ENCODE measurements around the gene LCN15.
A peak's percentile ranks its signal among the peaks of the same experiment; 100 is the strongest.
"Not testable (repeated sequence)": the region's sequence is repeated elsewhere in the genome, so short reads cannot be mapped to it uniquely, and the experiment has no call there.

Gene LCN15

DNA sequence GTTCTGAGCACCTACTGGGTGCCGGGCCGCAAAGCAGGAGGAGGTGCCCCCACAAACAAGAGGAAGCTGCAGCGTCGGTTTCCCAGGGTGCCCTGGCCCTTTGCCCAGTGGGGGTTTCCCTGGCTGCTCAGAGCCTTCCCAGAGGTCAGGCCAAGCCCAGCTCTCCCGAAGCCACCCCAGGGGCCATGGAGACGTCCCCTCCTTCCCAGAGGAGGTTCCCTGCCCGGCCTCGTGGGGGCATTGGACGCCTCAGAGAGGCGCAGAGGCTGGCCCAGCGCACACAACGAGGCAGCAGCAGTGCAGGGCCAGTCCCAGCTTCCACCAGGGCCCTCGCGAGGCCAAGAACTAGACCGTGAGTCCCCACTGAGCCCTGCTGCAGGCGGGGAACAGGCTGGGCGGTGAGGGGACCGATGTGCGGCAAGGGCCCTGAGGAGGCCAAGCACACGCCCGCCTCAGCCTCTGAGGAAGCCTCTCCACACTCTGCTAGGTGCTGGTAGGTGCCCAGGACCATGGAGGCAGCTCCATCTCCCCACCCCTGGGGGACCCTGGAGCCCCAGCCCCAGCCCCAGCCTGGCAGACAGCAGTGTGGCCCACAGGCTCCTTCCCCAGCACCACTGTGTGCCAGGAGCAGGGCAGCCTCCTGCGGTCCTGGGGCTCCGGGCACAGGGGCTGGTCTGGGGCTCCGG lies 45.0 kb downstream of the LCN15 start:
- peak; percentile 27 for DNase-seq

DNA sequence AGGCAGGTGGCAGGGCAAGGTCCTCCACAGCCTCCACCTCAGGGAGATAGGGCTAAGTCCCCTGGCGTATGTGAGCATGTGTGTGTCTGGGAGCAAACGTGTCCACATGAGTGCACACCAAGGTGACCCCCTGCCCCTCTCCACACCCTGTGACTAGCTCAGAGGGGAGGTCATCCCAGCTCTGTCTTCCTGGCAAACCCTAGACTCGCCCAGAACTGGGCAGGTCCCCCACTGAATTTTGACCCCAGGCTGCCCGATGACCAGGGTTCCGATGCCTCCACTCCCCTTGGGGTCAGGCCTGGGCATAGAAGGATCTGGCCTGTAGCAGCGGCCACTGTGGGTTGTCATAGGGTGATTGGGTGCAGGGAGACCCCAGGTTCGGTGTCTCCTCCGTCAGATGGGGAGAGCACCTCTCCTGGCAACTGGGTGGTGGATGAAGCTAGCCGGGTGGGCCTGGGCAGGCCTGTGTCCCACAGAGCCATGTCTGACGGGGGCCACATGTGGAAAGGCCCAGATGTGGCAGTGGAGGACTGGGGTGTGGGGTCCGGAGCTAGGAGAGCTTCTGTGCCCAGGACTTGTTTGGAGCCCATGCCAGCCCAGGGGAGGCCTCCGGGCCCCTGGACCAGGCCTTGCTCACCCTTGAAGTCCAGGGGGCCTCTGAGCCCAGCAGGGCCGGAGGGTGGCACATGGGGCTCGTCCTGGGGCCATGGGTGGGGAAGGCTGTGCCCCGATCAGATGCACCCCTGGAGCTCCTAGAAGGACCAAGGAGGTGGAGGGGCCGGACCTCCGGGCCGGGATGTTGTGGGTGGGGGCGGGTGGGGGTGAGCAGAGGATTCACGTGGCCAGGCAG lies 45.7 kb downstream of the LCN15 start:
- no peak for DNase-seq

- no peak for DNase-seq
Measured at GRCh38 chr9:136717399-136717798, 46.9 kb downstream of the LCN15 start.

- no peak for DNase-seq
Measured at GRCh38 chr9:136714893-136715274, 49.4 kb downstream of the LCN15 start.

DNA sequence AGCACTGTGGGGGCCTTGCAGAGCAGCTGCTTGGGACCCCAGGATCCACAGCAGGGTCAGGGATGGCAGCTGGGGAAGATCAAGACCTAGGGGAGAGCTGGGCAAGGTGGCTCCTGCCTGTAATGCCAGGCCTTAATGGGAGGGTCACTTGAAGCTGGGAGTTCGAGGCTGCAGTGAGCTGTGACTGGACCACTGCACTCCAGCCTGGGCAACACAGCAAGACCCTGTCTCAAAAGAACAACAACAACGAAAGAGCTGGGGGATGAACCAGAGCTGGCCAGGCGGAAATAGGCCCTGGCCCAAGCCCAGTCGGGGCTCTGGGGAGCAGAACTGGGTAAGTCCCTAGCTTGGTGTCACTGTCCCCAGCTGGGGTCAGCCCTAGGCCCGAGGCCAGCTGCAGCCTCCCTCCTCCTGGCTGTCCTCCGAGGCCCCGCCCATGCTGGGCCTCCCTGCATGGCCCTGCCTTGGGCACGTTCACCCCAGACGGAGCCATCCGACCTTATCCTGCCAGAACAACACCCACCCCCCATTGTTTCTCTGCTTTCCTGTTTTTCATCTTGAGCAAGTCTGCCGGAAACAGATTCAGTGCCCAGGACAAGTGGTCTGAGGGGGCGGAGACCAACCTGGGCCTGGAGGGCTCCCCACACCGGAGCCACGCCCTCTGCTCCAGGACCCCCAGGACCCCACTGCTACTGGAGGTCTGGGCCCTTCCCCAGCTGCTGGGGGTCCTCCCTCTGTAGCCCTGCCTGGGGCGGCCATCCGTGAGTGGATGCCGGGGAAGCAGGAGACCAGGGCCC lies 50.0 kb downstream of the LCN15 start:
- no peak for DNase-seq

DNA sequence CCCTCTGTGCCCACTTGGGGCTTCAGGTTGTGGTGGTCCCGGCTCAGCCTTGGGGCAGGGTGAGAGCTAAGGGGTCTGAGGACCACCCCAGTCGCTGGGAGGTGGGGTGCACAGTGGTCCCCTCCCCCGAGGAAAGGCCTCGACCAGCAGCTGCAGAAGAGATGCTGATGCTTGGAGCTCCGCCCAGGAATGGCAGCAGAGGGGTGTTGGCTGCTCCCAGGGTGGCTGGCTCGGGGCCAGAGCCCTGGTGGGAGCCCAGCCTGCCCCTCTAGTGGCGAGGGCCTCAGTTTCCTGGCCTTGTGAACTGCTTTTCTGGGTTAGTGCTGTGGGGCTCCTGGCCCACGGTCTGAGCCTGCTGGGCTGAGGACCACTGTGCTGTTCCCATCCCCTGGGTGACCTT lies 50.8 kb downstream of the LCN15 start:
- no peak for DNase-seq

- DNase-seq = no peak
Measured at GRCh38 chr9:136712690-136713544, 51.4 kb downstream of the LCN15 start.

DNA sequence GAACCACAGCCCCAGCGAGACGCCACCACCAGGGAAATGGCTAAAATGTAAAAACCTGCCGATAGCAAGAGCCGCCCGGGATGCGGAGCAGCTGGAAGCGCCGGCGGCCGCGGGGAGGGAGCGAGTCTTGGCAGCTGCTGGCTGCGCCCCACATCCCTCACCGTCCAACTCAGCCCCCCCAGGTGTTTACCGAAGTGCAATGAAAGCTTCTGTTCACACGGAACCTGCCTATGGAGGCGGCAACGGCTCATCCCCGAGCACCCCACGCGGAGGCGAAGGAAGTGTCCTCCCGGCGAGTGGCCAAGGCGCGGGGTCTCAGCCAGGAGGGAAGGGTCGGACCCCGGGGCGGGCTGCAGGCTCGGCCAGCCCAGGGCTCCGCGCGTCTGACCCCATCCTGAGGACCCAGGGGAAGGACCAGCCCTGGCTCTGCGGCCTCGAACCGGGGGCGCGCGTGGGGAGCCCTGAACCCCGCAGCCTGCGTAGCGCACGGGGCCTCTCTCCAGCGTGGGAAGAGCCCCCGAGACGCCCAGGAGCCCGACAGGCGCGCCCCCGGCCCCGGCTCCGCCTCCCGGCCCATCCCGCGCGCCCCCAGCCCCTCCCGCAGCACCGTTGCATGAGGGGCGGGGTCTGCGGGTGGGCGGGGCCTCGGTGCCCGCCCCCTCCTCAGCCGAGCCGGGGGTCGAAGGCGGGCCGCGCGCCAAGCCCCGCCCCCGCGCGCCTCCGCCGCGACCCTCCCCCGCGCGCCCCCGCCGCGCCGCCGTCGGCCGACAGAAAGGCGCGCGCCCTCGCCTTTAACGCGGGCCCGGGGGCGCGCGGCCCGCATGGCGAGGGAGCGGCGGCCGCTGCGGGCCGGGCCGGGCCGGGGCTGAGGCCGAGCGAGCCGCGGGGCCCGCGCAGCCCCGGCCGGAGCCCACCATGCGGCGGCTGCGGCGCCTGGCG lies 52.3 kb downstream of the LCN15 start, which contains the start of gene DIPK1B:
DIPK1B (plus strand) TSS at position 822 of the 939 bp plus-strand sequence; CDS start at position 916, 94 bp downstream.
- no peak for DNase-seq

GRCh38 chr9:136711219-136711648 lies 53.1 kb downstream of the LCN15 start:
- DNase-seq = not testable (repeated sequence)

DNA sequence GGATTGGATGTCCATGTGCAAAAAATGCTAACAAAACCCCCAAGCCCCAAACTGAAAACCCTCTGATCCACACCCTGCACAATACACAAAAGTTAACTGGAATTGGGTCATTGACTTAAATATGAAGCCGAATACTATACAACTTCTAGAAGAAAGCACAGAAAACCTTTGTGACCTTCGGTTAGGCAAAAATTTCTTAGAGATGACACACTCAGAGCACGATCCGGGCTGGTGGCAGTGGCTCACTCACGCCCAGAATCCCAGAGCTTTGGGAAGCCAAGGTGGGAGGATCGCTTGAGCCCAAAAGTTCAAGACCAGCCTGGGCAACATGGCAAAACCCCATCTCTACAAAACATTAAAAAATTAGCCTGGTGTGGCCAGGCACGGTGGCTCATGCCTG lies 53.8 kb downstream of the LCN15 start:
- DNase-seq = no peak

Measured in CD4-positive, alpha-beta T cell treated with Interleukin-17A for 1 hour (primary cell).